Uterus (tissue), 2 donors: ENCODE data around the gene VAMP8.

Source experiments
- CTCF ChIP-seq, 4 experiments: fragments of 200-600 bp in 2 of 4; fragments of 450-650 bp in 2 of 4; sonication (generic) in 2 of 4; IDR thresholded peaks; one replicate each; pipeline ENCODE4 v1.5.1; 2016 to 2019; ENCODE audit warnings: antibody characterized with exemption in 4 of 4, mild to moderate bottlenecking in 2 of 4, moderate library complexity in 1 of 4
- POLR2A ChIP-seq, 2 donors: fragments of 450-650 bp; IDR thresholded peaks; one replicate each; pipeline ENCODE4 v1.6.1; 2016; ENCODE audit warnings: antibody characterized with exemption in 2 of 2, mild to moderate bottlenecking in 1 of 2, moderate library complexity in 1 of 2

- TF ChIP-seq CTCF (IDR thresholded peaks at IDR 0.05), result no peak
- TF ChIP-seq POLR2A (IDR thresholded peaks at IDR 0.05), result no peak
Measured at GRCh38 chr2:85553184-85553583, 24.2 kb upstream of the VAMP8 start.
